GM23338 (cell line): ENCODE measurements around the gene SPATA9. TPM values are rescaled to one million over a fixed set of nuclear protein-coding genes. Genes with fewer than 3 reads are reported as not detected.

Experiments
- ATAC-seq: fragments of 200-7000 bp; cut with Tn5 transposase; 3 replicates; pipeline ENCODE4 v1.9.1; 2020
- DNase-seq: peaks from one replicate; pipeline ENCODE4 v3.0.0-alpha.2; 2015; ENCODE audit warnings: low spot score
- H2AFZ ChIP-seq: fragments of 200-600 bp; sonication (generic); 2 replicates; pipeline ENCODE4 v1.8.0; 2016; ENCODE audit warnings: antibody characterized with exemption, mild to moderate bottlenecking, moderate library complexity
- H3F3A ChIP-seq: fragments of 200-600 bp; sonication (generic); replicated peaks from 2 replicates; pipeline ENCODE4 v1.8.0; 2017; ENCODE audit warnings: antibody characterized with exemption, mixed run types, low read depth
- H3K27ac ChIP-seq: fragments of 200-600 bp; sonication (generic); 2 replicates; pipeline ENCODE4 v1.6.1; 2016; ENCODE audit warnings: low read depth
- H3K27me3 ChIP-seq: fragments of 200-600 bp; sonication (generic); 2 replicates; pipeline ENCODE4 v1.8.0; 2016; ENCODE audit warnings: mild to moderate bottlenecking, mixed run types, moderate library complexity; ENCODE audit not compliant: insufficient read depth
- H3K36me3 ChIP-seq: fragments of 200-600 bp; sonication (generic); 2 replicates; pipeline ENCODE4 v1.8.0; 2016; ENCODE audit warnings: mild to moderate bottlenecking; ENCODE audit not compliant: insufficient read depth
- H3K4me1 ChIP-seq: fragments of 200-600 bp; sonication (generic); 2 replicates; pipeline ENCODE4 v1.8.0; 2016; ENCODE audit warnings: mild to moderate bottlenecking, moderate library complexity; ENCODE audit not compliant: insufficient read depth
- H3K4me2 ChIP-seq: fragments of 200-600 bp; sonication (generic); 2 replicates; pipeline ENCODE4 v1.7.1; 2017; ENCODE audit warnings: mixed run types
- H3K4me3 ChIP-seq: fragments of 200-600 bp; sonication (generic); 2 replicates; pipeline ENCODE4 v1.6.1; 2016; ENCODE audit warnings: mixed run types
- H3K79me2 ChIP-seq: fragments of 200-600 bp; sonication (generic); replicated peaks from 2 replicates; pipeline ENCODE4 v1.8.0; 2017; ENCODE audit warnings: mild to moderate bottlenecking; ENCODE audit not compliant: insufficient read depth
- H3K9me2 ChIP-seq: fragments of 200-600 bp; sonication (generic); 2 replicates; pipeline ENCODE4 v1.8.0; 2017; ENCODE audit not compliant: insufficient read depth
- H4K20me1 ChIP-seq: fragments of 200-600 bp; sonication (generic); replicated peaks from 2 replicates; pipeline ENCODE4 v1.8.0; 2017; ENCODE audit warnings: mild to moderate bottlenecking; ENCODE audit not compliant: insufficient read depth
- H3K27ac Mint-ChIP-seq: 2 replicates; pipeline ENCODE4 v1.8.0; 2020; ENCODE audit warnings: inconsistent platforms, mild to moderate bottlenecking, moderate library complexity, mixed read lengths
- H3K27me3 Mint-ChIP-seq: 3 replicates; pipeline ENCODE4 v1.8.0; 2022; ENCODE audit warnings: low read depth, mild to moderate bottlenecking, moderate library complexity, mixed read lengths, inconsistent platforms; ENCODE audit not compliant: insufficient read depth, poor library complexity
- H3K36me3 Mint-ChIP-seq: 3 replicates; pipeline ENCODE4 v1.8.0; 2021; ENCODE audit warnings: low read depth, mild to moderate bottlenecking, inconsistent platforms, moderate library complexity, mixed read lengths
- H3K4me1 Mint-ChIP-seq: 3 replicates; pipeline ENCODE4 v1.8.0; 2020; ENCODE audit warnings: mild to moderate bottlenecking, inconsistent platforms, mixed read lengths
- H3K4me3 Mint-ChIP-seq: 3 replicates; pipeline ENCODE4 v1.8.0; 2021; ENCODE audit warnings: moderate library complexity, mild to moderate bottlenecking, inconsistent platforms, mixed read lengths
- H3K9me3 Mint-ChIP-seq: 3 replicates; pipeline ENCODE4 v1.8.0; 2020; ENCODE audit warnings: moderate library complexity, mild to moderate bottlenecking, inconsistent platforms, mixed read lengths
- CREB1 ChIP-seq: fragments of 250-450 bp; sonication (Bioruptor Pico); IDR thresholded peaks from 2 replicates; pipeline ENCODE4 v1.5.0; 2020; ENCODE audit warnings: low read depth, mild to moderate bottlenecking, moderate library complexity
- ETS1 ChIP-seq: IDR thresholded peaks from 2 replicates; pipeline ENCODE4 v1.6.1; 2016; ENCODE audit warnings: antibody characterized with exemption
- JUNB ChIP-seq: IDR thresholded peaks from one replicate; pipeline ENCODE4 v1.6.1; 2016; ENCODE audit warnings: antibody characterized with exemption; ENCODE audit not compliant: unreplicated experiment
- NANOG ChIP-seq: IDR thresholded peaks from 2 replicates; pipeline ENCODE4 v1.6.1; 2016; ENCODE audit warnings: antibody characterized with exemption, borderline replicate concordance
- ZNF331 ChIP-seq: fragments of 250-450 bp; sonication (Bioruptor Pico); IDR thresholded peaks from 2 replicates; pipeline ENCODE4 v1.5.0; 2020; ENCODE audit warnings: low read depth, mild to moderate bottlenecking, moderate library complexity
- polyA plus RNA-seq: library from polyadenylated mRNA; unstranded; fragments of >200 nt; fragmentation: Nextera tagmentation; extraction: Ambion mirVana; gene quantifications from 2 replicates; pipeline ENCODE4 v1.2.1, GENCODE V29; 2016
- total RNA-seq: library from RNA; depleted of rRNA; stranded (reverse); fragments of >200 nt; shearing (Covaris generic); gene quantifications from 2 replicates; pipeline ENCODE4 v1.2.3, GENCODE V29; 2014
- TF ChIP-seq, protein P1 (sequence below): fragments of 250-450 bp; sonication (Bioruptor Pico); IDR thresholded peaks from 2 replicates; pipeline ENCODE4 v1.5.0; 2020; ENCODE audit warnings: mild to moderate bottlenecking, moderate library complexity
- TF ChIP-seq, protein P2 (sequence below), 2 experiments: fragments of 200-600 bp in 1 of 2; sonication (generic) in 1 of 2; conservative IDR thresholded peaks; 2 replicates each; pipeline versions ENCODE4 v1.5.1 to v1.6.1; 2016 to 2017; ENCODE audit warnings: antibody characterized with exemption in 2 of 2, low read depth in 2 of 2, mild to moderate bottlenecking in 2 of 2, moderate library complexity in 1 of 2
- TF ChIP-seq, protein P3 (sequence below): IDR thresholded peaks from one replicate; pipeline ENCODE4 v1.6.1; 2018; ENCODE audit warnings: antibody characterized with exemption; ENCODE audit not compliant: unreplicated experiment

Gene SPATA9
- total and polyA plus RNA-seq, 2 experiments from 2014 or later = not detected

DNA sequence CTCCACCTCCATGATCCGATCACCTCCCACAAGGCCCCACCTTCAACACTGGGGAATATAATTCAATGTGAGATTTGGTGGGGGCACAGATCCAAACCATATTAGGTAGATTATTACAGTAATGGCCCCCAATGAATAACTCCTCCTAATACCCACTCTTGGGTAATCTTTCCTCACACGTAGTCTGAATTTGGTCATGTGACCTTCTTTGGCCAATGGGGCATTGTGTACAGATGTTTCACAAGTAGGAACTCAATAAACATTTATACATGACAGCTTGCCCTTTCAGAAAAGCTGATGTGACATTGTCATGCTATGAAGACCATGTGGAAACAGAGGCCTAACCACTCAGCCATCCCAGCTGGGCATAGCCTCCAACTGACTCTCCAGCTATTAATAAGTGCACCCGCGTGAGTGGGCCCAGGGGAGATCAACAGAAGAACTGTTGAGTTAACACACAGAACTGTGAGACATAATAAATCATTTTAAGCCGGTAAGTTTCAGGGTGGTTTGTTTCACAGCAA is 52.3 kb downstream of the SPATA9 start (continued):
- TF ChIP-seq, protein P1, sequence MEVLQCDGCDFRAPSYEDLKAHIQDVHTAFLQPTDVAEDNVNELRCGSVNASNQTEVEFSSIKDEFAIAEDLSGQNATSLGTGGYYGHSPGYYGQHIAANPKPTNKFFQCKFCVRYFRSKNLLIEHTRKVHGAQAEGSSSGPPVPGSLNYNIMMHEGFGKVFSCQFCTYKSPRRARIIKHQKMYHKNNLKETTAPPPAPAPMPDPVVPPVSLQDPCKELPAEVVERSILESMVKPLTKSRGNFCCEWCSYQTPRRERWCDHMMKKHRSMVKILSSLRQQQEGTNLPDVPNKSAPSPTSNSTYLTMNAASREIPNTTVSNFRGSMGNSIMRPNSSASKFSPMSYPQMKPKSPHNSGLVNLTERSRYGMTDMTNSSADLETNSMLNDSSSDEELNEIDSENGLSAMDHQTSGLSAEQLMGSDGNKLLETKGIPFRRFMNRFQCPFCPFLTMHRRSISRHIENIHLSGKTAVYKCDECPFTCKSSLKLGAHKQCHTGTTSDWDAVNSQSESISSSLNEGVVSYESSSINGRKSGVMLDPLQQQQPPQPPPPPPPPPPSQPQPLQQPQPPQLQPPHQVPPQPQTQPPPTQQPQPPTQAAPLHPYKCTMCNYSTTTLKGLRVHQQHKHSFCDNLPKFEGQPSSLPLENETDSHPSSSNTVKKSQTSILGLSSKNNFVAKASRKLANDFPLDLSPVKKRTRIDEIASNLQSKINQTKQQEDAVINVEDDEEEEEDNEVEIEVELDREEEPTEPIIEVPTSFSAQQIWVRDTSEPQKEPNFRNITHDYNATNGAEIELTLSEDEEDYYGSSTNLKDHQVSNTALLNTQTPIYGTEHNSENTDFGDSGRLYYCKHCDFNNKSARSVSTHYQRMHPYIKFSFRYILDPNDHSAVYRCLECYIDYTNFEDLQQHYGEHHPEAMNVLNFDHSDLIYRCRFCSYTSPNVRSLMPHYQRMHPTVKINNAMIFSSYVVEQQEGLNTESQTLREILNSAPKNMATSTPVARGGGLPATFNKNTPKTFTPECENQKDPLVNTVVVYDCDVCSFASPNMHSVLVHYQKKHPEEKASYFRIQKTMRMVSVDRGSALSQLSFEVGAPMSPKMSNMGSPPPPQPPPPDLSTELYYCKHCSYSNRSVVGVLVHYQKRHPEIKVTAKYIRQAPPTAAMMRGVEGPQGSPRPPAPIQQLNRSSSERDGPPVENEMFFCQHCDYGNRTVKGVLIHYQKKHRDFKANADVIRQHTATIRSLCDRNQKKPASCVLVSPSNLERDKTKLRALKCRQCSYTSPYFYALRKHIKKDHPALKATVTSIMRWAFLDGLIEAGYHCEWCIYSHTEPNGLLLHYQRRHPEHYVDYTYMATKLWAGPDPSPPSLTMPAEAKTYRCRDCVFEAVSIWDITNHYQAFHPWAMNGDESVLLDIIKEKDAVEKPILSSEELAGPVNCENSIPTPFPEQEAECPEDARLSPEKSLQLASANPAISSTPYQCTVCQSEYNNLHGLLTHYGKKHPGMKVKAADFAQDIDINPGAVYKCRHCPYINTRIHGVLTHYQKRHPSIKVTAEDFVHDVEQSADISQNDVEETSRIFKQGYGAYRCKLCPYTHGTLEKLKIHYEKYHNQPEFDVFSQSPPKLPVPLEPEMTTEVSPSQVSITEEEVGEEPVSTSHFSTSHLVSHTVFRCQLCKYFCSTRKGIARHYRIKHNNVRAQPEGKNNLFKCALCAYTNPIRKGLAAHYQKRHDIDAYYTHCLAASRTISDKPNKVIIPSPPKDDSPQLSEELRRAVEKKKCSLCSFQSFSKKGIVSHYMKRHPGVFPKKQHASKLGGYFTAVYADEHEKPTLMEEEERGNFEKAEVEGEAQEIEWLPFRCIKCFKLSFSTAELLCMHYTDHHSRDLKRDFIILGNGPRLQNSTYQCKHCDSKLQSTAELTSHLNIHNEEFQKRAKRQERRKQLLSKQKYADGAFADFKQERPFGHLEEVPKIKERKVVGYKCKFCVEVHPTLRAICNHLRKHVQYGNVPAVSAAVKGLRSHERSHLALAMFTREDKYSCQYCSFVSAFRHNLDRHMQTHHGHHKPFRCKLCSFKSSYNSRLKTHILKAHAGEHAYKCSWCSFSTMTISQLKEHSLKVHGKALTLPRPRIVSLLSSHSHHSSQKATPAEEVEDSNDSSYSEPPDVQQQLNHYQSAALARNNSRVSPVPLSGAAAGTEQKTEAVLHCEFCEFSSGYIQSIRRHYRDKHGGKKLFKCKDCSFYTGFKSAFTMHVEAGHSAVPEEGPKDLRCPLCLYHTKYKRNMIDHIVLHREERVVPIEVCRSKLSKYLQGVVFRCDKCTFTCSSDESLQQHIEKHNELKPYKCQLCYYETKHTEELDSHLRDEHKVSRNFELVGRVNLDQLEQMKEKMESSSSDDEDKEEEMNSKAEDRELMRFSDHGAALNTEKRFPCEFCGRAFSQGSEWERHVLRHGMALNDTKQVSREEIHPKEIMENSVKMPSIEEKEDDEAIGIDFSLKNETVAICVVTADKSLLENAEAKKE (CRISPR knock-in tag) = no peak
- TF ChIP-seq NANOG (no peak), ZNF331 (CRISPR knock-in tag) (no peak), ETS1 (no peak)

GRCh38 chr5:95628933-95629332 is 53.9 kb downstream of the SPATA9 start:
- H3K27ac Mint-ChIP-seq = no peak overlapping the region
- H3K4me3 Mint-ChIP-seq = no peak overlapping the region
- Histone ChIP-seq H3K36me3 (peaks cover 8% of the 10 kb centered on the region), H2AFZ (peak overlapping the region; percentile 14; the same call in 1 of the 2 replicates), H3K79me2 (no peaks in the 10 kb centered on the region), H3F3A (no peaks in the 10 kb centered on the region), H4K20me1 (no peaks in the 10 kb centered on the region), H3K27me3 (no peaks in the 10 kb centered on the region), H3K27ac (no peak overlapping the region), H3K4me2 (no peak overlapping the region), H3K4me1 (no peaks in the 10 kb centered on the region), H3K4me3 (no peak overlapping the region), H3K9me2 (peaks cover 18% of the 10 kb centered on the region; the same call in 1 of the 2 replicates)
- H3K4me1 Mint-ChIP-seq = no peaks in the 10 kb centered on the region
- H3K36me3 Mint-ChIP-seq = peaks cover 26% of the 10 kb centered on the region
- H3K9me3 Mint-ChIP-seq = peaks cover 28% of the 10 kb centered on the region
- H3K27me3 Mint-ChIP-seq = peaks cover 3% of the 10 kb centered on the region
- ATAC-seq = peak; percentile 63
- peak; percentile 52 for DNase-seq
- TF ChIP-seq CREB1 (CRISPR knock-in tag) (no peak), JUNB (no peak), ZNF331 (CRISPR knock-in tag) (no peak)
- TF ChIP-seq, protein P2, sequence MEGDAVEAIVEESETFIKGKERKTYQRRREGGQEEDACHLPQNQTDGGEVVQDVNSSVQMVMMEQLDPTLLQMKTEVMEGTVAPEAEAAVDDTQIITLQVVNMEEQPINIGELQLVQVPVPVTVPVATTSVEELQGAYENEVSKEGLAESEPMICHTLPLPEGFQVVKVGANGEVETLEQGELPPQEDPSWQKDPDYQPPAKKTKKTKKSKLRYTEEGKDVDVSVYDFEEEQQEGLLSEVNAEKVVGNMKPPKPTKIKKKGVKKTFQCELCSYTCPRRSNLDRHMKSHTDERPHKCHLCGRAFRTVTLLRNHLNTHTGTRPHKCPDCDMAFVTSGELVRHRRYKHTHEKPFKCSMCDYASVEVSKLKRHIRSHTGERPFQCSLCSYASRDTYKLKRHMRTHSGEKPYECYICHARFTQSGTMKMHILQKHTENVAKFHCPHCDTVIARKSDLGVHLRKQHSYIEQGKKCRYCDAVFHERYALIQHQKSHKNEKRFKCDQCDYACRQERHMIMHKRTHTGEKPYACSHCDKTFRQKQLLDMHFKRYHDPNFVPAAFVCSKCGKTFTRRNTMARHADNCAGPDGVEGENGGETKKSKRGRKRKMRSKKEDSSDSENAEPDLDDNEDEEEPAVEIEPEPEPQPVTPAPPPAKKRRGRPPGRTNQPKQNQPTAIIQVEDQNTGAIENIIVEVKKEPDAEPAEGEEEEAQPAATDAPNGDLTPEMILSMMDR (conservative IDR thresholded peaks at IDR 0.05; ENCODE audit: low read depth in 2 of 2) = no peak
- TF ChIP-seq, protein P3, sequence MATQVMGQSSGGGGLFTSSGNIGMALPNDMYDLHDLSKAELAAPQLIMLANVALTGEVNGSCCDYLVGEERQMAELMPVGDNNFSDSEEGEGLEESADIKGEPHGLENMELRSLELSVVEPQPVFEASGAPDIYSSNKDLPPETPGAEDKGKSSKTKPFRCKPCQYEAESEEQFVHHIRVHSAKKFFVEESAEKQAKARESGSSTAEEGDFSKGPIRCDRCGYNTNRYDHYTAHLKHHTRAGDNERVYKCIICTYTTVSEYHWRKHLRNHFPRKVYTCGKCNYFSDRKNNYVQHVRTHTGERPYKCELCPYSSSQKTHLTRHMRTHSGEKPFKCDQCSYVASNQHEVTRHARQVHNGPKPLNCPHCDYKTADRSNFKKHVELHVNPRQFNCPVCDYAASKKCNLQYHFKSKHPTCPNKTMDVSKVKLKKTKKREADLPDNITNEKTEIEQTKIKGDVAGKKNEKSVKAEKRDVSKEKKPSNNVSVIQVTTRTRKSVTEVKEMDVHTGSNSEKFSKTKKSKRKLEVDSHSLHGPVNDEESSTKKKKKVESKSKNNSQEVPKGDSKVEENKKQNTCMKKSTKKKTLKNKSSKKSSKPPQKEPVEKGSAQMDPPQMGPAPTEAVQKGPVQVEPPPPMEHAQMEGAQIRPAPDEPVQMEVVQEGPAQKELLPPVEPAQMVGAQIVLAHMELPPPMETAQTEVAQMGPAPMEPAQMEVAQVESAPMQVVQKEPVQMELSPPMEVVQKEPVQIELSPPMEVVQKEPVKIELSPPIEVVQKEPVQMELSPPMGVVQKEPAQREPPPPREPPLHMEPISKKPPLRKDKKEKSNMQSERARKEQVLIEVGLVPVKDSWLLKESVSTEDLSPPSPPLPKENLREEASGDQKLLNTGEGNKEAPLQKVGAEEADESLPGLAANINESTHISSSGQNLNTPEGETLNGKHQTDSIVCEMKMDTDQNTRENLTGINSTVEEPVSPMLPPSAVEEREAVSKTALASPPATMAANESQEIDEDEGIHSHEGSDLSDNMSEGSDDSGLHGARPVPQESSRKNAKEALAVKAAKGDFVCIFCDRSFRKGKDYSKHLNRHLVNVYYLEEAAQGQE = no peak
